NCI-H1092 treated with DMSO at 0.1 percent for 48 hours (cell line): Measurements from ENCODE around the gene TTLL9.
"Not testable (repeated sequence)": the region's sequence is repeated elsewhere in the genome, so short reads cannot be mapped to it uniquely, and the experiment has no call there.

Experiments
- DNase-seq: peaks from one replicate; lab custom pipeline; 2025; lab: John Stamatoyannopoulos, UW

Gene TTLL9

GRCh38 chr20:31919410-31920155 lies 49.1 kb downstream of the TTLL9 start:
- DNase-seq, result no peak

- no peak for DNase-seq
Measured at GRCh38 chr20:31920275-31920855, 49.9 kb downstream of the TTLL9 start.

GRCh38 chr20:31921480-31921879 lies 51.0 kb downstream of the TTLL9 start:
- not testable (repeated sequence) for DNase-seq

GRCh38 chr20:31922181-31922580 lies 51.7 kb downstream of the TTLL9 start:
- DNase-seq, result no peak

GRCh38 chr20:31922588-31922987 lies 52.2 kb downstream of the TTLL9 start:
- DNase-seq, result no peak

GRCh38 chr20:31923388-31924331 lies 53.2 kb downstream of the TTLL9 start:
- DNase-seq, result no peak

GRCh38 chr20:31924561-31924960 lies 54.1 kb downstream of the TTLL9 start:
- no peak for DNase-seq

GRCh38 chr20:31925631-31926030 lies 55.2 kb downstream of the TTLL9 start:
- DNase-seq, result no peak

- DNase-seq, result no peak
Measured at GRCh38 chr20:31926493-31926892, 56.1 kb downstream of the TTLL9 start.

- DNase-seq, result peak; percentile 74
Measured at GRCh38 chr20:31927627-31928159, 57.3 kb downstream of the TTLL9 start.

GRCh38 chr20:31929631-31930030 lies 59.2 kb downstream of the TTLL9 start:
- not testable (repeated sequence) for DNase-seq

GRCh38 chr20:31930779-31931178 lies 60.3 kb downstream of the TTLL9 start:
- no peak for DNase-seq

GRCh38 chr20:31933698-31934097 lies 63.3 kb downstream of the TTLL9 start:
- no peak for DNase-seq

- no peak for DNase-seq
Measured at GRCh38 chr20:31934491-31934890, 64.1 kb downstream of the TTLL9 start.

GRCh38 chr20:31934968-31935764 lies 64.7 kb downstream of the TTLL9 start:
- DNase-seq, result no peak

GRCh38 chr20:31936420-31936819 lies 66.0 kb downstream of the TTLL9 start:
- no peak for DNase-seq

- DNase-seq, result no peak
Measured at GRCh38 chr20:31937820-31938219, 67.4 kb downstream of the TTLL9 start.

- DNase-seq, result no peak
Measured at GRCh38 chr20:31939661-31940060, 69.2 kb downstream of the TTLL9 start.

GRCh38 chr20:31943052-31943471 lies 72.6 kb downstream of the TTLL9 start:
- DNase-seq, result no peak

GRCh38 chr20:31945319-31945718 lies 74.9 kb downstream of the TTLL9 start:
- DNase-seq, result no peak

GRCh38 chr20:31945785-31946184 lies 75.4 kb downstream of the TTLL9 start:
- no peak for DNase-seq

- no peak for DNase-seq
Measured at GRCh38 chr20:31948008-31948407, 77.6 kb downstream of the TTLL9 start.
